Measurements from ENCODE around the gene MCTP1. TPM values are rescaled to one million over a fixed set of nuclear protein-coding genes. Genes with fewer than 3 reads are reported as not detected.

MCTP1 gene
- total RNA-seq, 1 experiment from 2014 or later, result 0.44 TPM

DNA sequence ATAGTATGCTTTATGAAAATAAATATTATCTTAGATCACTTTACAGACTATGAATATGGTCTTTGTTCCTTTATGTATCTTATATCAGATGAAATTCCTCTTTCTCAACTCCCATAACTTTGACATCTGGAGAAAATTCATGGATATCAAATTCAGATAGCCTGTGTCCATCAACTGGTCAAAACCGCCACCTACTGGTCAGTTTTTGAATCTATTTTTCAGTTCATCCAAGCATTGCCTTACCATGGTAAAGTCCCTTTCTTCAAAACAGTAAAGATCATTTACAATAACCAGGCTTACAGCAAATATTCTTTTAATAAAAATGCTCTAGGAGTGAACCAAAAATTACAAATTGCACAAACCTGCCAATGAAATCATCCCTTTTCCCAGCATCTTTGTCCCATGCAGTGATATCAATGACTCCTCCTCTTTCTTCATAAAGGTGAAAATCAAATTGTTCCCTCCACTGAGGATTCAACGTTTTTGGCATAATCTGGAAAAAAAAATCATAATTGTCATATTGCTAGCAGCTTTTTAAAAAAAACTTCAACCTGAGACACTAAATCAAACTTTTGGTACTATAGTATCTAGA lies 375.9 kb downstream of the MCTP1 start:
- Histone ChIP-seq H3K9me2 (ENCODE audit: insufficient read depth) (no peaks in the 10 kb centered on the region), H3K27me3 (ENCODE audit: insufficient read depth, low read length) (no peaks in the 10 kb centered on the region), H3K9ac (ENCODE audit: low read length) (no peak overlapping the region), H3K79me2 (ENCODE audit: insufficient read depth, low read length) (no peaks in the 10 kb centered on the region), H3K9me3 (ENCODE audit: control insufficient read depth in 1 of 2, insufficient read depth in 1 of 2, low read depth in 1 of 2, low read length in 2 of 2) (no peaks in the 10 kb centered on the region), H2AFZ (ENCODE audit: low read depth, low read length, poor library complexity, severe bottlenecking) (peak overlapping the region; percentile 34), H4K20me1 (ENCODE audit: insufficient read depth) (no peaks in the 10 kb centered on the region), H3K36me3 (ENCODE audit: control insufficient read depth in 1 of 2, insufficient read depth in 2 of 2, low read length in 2 of 2) (no peaks in the 10 kb centered on the region), H3K4me2 (ENCODE audit: low read length) (no peak overlapping the region), H3K4me3 (replicated peaks in 1 of 2; ENCODE audit: low read depth in 1 of 2, low read length in 2 of 2) (no peak overlapping the region), H3K27ac (ENCODE audit: low read depth, low read length) (no peak overlapping the region), H3K4me1 (ENCODE audit: control insufficient read depth in 1 of 2, insufficient read depth in 2 of 2, low read length in 2 of 2) (no peaks in the 10 kb centered on the region)
- intact Hi-C loops (cut with micrococcal nuclease), result no loop called here
- TF ChIP-seq ATF3 (IDR thresholded peaks at IDR 0.05) (no peak), RAD21 (IDR thresholded peaks at IDR 0.05; ENCODE audit: low read depth) (peak; percentile 63), SRF (IDR thresholded peaks at IDR 0.05; ENCODE audit: low read depth) (no peak), CTCF (IDR thresholded peaks at IDR 0.05 in 2 of 3, conservative IDR thresholded peaks at IDR 0.05 in 1 of 3; ENCODE audit: borderline replicate concordance in 1 of 3, insufficient read depth in 1 of 3, low read depth in 2 of 3, low read length in 2 of 3) (peak; percentile 35 to 84 (median 52); a peak in 5 of 6 replicates)
- ChIA-PET CTCF (interaction anchor here (1.0 to 1.4 kb wide), 3 partner anchors 15 to 76 kb away, joined by 3 to 5 read pairs (median 3); no protein-coding TSS in a partner anchor), RAD21 (ENCODE audit: low non-redundant PET in 1 of 2, low total read pairs in 2 of 2, uncharacterized antibody in 2 of 2, unreplicated experiment in 2 of 2) (no interaction called here), POLR2A (no interaction called here)
- ATAC-seq (peak; percentile 82), DNase-seq (ENCODE audit: low read depth, low spot score) (peak; percentile 35)
- BruUV-seq (replicated peaks), result no TSS peak

- no peaks in the 10 kb centered on the region for H3K27me3 ChIP-seq (ENCODE audit: insufficient read depth, low read length)
- H3K4me2 ChIP-seq (ENCODE audit: low read length), result no peak overlapping the region
- H3K4me1 ChIP-seq (ENCODE audit: control insufficient read depth in 1 of 2, insufficient read depth in 2 of 2, low read length in 2 of 2), result peaks cover 0 to 3% of the 10 kb centered on the region in 2 experiments; a peak in 2 of 4 replicates
- no peak for DNase-seq (ENCODE audit: low read depth, low spot score)
- H3K9ac ChIP-seq (ENCODE audit: low read length), result no peak overlapping the region
- H3K36me3 ChIP-seq (ENCODE audit: control insufficient read depth in 1 of 2, insufficient read depth in 2 of 2, low read length in 2 of 2), result no peaks in the 10 kb centered on the region
- ChIA-PET POLR2A (no interaction called here), RAD21 (ENCODE audit: low non-redundant PET in 1 of 2, low total read pairs in 2 of 2, uncharacterized antibody in 2 of 2, unreplicated experiment in 2 of 2) (no interaction called here), CTCF (no interaction called here)
- H3K27ac ChIP-seq (ENCODE audit: low read depth, low read length), result no peak overlapping the region
- no peaks in the 10 kb centered on the region for H4K20me1 ChIP-seq (ENCODE audit: insufficient read depth)
- BruUV-seq (replicated peaks), result no TSS peak
- H3K79me2 ChIP-seq (ENCODE audit: insufficient read depth, low read length), result no peaks in the 10 kb centered on the region
- ATAC-seq, result no peak
- H3K9me3 ChIP-seq (ENCODE audit: control insufficient read depth in 1 of 2, insufficient read depth in 1 of 2, low read depth in 1 of 2, low read length in 2 of 2), result no peaks in the 10 kb centered on the region
- intact Hi-C loops (cut with micrococcal nuclease), result no loop called here
- H3K9me2 ChIP-seq (ENCODE audit: insufficient read depth), result no peaks in the 10 kb centered on the region
- no peak overlapping the region for H3K4me3 ChIP-seq (replicated peaks in 1 of 2; ENCODE audit: low read depth in 1 of 2, low read length in 2 of 2)
- no peak overlapping the region for H2AFZ ChIP-seq (ENCODE audit: low read depth, low read length, poor library complexity, severe bottlenecking)
- TF ChIP-seq RAD21 (IDR thresholded peaks at IDR 0.05; ENCODE audit: low read depth) (no peak), YY1 (IDR thresholded peaks at IDR 0.05; ENCODE audit: extremely low read depth, insufficient replicate concordance, low read depth, low read length) (no peak), ATF3 (IDR thresholded peaks at IDR 0.05) (no peak), CEBPB (IDR thresholded peaks at IDR 0.05; ENCODE audit: low read depth) (no peak), EZH2phosphoT487 (IDR thresholded peaks at IDR 0.05; ENCODE audit: borderline replicate concordance) (no peak), EZH2 (IDR thresholded peaks at IDR 0.05) (no peak), POLR2A (IDR thresholded peaks at IDR 0.05; ENCODE audit: borderline replicate concordance, extremely low read depth, insufficient read depth, insufficient read length) (no peak), SIN3A (IDR thresholded peaks at IDR 0.05; ENCODE audit: low read depth) (no peak), MAX (IDR thresholded peaks at IDR 0.05) (no peak), FOSL1 (IDR thresholded peaks at IDR 0.05; ENCODE audit: low read depth) (no peak), JUND (IDR thresholded peaks at IDR 0.05) (no peak), EGR1 (IDR thresholded peaks at IDR 0.05; ENCODE audit: low read depth) (no peak), ZFX (IDR thresholded peaks at IDR 0.05) (no peak), REST (IDR thresholded peaks at IDR 0.05; ENCODE audit: low read depth) (no peak)
Observed at GRCh38 chr5:94906750-94907149, 378.1 kb downstream of the MCTP1 start.

All from HCT116 (cell line).